Right lobe of liver (tissue), 4 donors: ENCODE data around the gene CTAGE1.

ENCODE experiments used
- CTCF ChIP-seq, 4 donors: fragments of 200-600 bp in 3 of 4; fragments of 450-650 bp in 1 of 4; IDR thresholded peaks; one replicate each; pipeline versions ENCODE4 v1.5.1 to v1.8.0; 2016 to 2022; ENCODE audit warnings: antibody characterized with exemption in 4 of 4, mild to moderate bottlenecking in 2 of 4
- POLR2A ChIP-seq: fragments of 450-650 bp; IDR thresholded peaks from one replicate; pipeline ENCODE4 v1.6.1; 2017; ENCODE audit warnings: antibody characterized with exemption, mild to moderate bottlenecking
- donor health status: DM: no; HTN: no; CAD: no.
- donor health status: DM: no; HTN: no; CAD: no.
- donor health status: DM: no; HTN: yes; CAD: no.

- TF ChIP-seq CTCF (IDR thresholded peaks at IDR 0.05) (no peak), POLR2A (no peak)
These were observed 8.3 kb downstream of the CTAGE1 start for GRCh38 chr18:22409445-22409844.
